NB4 (cell line): ENCODE measurements around the gene P2RY8.

ENCODE experiments used
- CTCF ChIP-seq: IDR thresholded peaks from one replicate; pipeline ENCODE4 v1.5.1; 2012; ENCODE audit warnings: low read depth, low read length
- POLR2A ChIP-seq: IDR thresholded peaks from 2 replicates; pipeline ENCODE4 v1.6.1; 2011; ENCODE audit warnings: mild to moderate bottlenecking; ENCODE audit not compliant: insufficient read length; ENCODE audit errors: extremely low read depth

GRCh38 chrX:1551959-1552546, 15.1 kb upstream of the P2RY8 start:
- TF ChIP-seq CTCF (no peak), POLR2A (no peak)
